Myocyte (in vitro differentiated cells): ENCODE measurements around the gene ZFP57. TPM values are rescaled to one million over a fixed set of nuclear protein-coding genes. Genes with fewer than 3 reads are reported as not detected.
"Not testable (repeated sequence)": the region's sequence is repeated elsewhere in the genome, so short reads cannot be mapped to it uniquely, and the experiment has no call there.

Source experiments
- DNase-seq: peaks from one replicate; pipeline ENCODE4 v3.0.0-alpha.2; 2012; ENCODE audit warnings: low read depth
- total RNA-seq: library from RNA; depleted of rRNA; stranded (reverse); fragments of >200 nt; gene quantifications from 2 replicates; pipeline ENCODE4 v1.2.3, GENCODE V29; 2014

ZFP57 gene
- total RNA-seq, 1 donor from 2014 or later, result not detected

DNA sequence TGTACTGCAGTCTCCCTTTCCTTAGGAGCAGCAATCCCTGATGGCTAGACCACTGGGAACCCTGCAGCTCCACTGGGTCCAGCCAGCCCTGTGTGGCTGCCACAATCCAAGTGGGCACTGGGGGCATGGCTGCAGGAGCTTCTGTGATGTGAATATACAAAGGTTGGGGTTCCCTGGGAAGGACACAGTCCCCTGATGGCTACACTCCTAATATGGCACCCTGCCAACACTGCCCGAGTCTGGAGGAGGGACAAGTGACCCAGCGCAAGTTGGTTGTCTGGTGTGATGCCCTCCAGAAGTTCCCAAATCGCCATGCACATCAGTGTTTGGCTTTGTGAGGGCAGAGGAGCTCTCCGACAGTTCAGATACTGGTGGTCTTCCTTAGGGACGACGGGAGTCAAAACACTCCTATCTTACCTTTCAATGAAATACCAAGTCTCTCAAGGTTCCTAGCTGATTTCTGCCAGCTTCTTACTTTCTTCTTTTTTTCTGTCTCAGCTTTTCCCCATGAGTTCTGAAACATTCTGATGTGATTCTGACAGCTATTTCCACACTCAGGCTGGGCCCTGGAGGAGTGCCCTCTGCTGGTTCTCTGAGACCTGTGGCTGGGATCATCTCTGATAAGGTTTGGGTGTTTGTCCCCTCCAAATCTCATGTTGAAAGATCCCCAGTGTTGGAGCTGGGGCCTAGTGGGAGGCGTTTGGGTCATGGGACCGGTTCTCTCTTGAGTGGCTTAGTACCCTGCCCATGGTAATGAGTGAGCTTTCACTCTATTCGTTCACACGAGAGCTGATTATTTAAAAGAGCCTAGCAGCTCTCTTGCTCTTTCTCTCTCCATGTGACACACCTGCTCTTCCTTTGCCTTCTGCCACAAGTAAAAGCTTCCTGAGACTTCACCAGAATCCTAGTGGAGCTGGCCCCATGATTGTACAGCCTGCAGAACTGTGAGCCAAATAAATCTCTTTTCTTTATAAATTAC, 15.5 kb upstream of the ZFP57 start:
- peak; percentile 13 for DNase-seq

DNA sequence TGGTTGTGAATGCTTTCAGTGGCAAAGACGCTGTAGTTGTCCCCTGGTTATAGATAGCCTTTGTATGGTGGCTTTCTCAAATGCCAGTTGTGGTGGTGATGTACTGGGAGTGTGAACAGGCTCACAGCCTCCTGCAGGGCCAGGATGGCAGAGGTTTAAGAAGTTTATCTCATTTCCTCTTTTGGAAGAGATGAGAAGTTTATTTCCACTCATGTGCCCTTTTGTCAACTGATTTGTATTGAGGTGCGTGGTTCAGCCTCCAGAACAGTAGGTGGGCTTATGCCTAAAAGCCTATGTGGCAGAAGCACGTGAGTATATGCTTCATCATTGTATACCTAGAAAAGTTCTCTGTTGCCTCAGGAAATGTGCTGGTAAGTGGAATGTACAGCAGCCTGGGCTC, 13.7 kb upstream of the ZFP57 start:
- DNase-seq, result no peak

DNA sequence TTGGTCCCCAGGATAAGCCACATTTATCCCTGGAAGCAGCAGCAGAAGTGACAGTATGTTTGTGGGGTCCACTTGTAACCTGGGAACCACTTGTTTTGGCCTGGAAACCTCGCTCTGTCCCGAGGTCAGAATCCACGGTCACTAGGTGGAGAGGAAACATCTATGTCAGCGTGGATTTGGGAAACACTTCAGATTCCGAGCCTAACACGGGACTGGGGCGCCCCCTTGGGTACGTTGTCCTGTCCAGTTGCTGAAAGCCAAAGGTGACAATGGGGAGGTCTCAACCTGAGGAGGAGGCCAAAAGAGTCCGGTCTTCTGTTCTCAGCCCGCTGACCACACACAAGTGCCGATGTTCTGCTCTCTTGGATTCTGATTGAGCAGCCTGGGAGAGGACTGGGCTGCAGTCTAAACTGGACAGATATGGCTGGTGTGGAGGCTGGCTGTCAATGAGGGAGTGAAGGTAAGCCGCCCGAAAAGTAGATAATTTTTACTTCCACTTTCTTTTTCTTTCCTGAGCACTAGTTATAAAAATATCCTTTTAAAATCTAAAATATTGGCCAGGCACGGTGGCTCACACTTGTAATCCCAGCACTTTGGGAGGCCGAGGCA, 4.9 kb upstream of the ZFP57 start:
- no peak for DNase-seq

DNA sequence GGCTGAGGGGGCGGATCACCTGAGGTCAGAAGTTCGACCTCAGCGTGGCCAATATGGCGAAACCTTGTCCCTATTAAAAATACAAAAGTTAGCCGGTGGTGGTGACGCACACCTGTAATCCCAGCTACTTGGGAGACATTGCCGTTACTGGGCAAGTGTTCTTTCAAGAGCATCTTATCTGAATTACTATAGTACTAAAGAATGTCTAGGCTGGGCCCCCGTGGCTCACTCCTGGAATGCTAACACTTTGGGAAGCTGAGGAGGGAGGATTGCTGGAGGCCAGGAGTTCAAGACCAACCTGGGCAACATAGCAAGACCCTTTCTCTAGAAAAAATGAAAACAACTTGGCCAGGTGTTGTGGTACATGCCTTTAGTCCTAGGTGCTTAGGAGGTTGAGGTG, 859 bp upstream of the ZFP57 start:
- DNase-seq, result no peak

DNA sequence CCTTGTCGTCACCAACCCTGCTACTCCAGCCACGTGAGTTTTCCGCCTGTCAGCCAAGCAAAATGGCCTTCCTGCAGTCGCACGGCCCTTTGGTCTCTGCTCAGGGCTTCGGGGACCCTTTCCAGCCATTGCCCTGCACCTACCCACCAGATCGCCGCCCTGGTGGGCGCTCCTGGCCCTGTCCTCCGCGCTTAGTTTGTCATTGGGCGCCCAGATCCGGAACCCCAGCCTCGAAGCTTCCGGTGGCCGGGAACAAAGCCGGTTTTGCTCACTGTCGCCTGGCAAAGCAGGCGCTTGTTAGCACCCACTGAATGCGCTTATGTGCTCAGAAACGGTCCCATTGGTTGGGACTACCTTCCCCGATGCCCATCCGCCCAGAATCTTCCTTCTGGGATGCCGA, 536 bp downstream of the ZFP57 start:
- no peak for DNase-seq

DNA sequence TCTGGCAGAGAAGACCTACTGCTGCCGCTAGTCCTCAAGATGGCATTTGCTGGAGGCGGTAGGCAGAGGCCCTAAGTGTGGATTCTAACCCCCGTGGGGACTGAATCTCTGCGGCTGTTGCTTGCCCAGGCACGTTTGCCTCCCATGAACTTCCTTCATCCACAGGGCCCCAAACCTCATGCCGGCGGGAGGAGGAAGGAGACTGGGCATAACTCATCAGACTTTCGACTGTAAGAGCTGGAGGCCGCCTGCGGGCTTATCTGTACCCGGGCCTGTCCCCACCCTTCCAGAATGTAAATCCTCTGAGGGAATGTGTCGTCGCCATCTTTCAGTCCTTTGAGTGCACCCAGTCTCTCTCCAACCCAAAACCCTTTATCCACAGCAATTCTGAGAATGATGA, 990 bp downstream of the ZFP57 start:
- DNase-seq, result no peak

DNA sequence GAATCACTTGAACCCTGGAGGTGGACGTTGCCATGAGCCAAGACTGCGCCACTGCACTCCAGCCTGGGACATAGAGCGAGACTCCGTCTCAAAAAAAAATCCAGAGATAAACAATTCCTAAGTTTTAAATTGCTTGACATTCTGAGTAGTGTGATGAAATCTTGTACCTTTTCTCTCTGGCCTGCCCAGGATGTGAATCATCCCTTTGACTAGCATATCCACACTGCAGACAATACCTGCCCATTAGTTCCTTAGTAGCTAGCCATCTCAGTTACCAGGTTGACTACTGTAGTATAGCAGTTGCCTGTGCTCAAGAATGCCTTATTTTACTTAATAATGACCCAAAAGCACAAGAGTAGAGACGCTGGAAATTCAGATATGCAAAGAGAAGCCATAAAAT, 2.8 kb downstream of the ZFP57 start:
- DNase-seq, result no peak

DNA sequence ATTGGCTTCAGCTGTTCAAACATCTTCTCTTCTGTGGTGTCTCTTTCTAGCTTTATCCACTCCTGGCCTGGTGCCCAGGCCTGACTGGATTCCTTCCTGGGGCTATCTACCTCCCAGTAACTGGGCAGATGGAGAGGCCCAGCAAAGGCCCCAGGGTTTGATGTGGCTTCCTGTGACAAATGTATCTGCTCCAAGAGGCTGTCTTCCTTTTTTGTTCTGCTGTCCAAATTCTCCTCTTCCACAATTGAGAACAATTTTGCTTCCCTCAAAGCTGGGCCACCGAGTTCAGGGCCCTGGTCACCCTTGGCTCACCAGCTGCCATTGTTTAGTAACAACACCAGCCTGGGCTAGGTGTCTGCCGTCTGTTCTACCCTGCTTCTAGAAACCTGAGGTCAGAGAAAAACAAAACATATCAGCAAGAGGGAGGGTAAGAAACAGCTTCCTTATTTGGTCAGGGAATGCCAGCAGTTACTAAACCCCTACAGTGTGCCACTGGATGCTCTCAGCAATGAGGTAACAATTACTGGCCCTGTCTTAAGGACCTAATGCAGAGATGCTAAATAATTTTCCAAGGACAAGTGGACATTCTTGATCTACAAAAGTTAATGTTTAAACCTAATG, 3.9 kb downstream of the ZFP57 start:
- peak; percentile 29 for DNase-seq

DNA sequence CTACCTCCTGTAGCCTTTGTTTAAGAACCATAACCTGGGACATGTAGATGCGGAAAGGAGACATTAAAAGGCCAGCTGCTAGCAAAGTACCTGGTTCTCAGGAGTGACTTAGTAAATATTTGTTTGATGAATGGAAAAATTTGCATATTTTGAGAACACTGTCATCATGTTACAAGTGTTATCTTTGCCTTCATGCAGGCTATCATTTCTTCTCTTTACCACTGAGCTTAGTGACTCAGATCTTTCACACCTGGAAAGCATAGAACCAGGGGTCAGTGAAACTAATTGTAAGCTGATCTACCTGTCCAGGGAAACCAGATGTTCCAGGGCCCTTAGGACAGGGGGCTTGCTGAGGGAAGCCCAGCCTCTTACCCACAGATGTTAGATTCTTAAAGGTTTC, 5.4 kb downstream of the ZFP57 start:
- no peak for DNase-seq

DNA sequence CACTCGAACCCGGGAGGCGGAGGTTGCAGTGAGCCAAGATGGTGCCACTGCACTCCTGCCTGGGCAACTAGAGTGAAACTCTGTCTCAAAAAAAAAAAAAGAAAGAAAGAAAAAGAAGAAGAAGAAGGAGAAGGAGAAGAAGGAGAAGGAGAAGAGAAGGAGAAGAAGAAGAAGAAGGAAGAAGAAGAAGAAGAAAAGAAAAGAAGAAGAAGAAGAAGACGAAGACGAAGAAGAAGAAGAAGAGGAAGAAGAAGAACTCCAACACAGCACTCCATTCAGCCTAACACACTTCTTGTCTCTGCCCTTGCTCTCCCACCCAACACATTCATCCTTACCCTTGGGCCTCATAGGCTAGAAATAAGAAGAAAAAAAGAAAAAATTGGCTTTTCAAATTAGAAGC, 6.9 kb downstream of the ZFP57 start:
- no peak for DNase-seq

DNA sequence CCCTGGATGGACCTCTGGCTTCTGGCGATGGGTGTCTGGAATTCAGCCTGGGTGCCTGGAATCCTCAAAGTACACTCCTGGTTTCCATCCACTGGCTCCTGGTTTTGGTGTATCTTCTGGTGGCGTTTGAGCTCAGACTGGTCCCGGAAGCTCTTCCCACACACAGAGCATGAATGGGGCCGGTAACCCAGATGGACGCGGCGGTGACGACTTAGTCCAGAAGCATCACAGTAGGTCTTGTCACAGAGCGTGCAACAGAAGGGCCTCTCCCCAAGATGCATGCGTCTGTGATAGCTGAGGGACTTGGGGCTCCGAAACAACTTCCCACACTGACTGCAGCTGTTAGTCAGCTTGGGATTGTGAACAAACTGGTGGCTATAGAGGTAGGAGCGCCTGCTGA, 7.8 kb downstream of the ZFP57 start:
- no peak for DNase-seq

DNA sequence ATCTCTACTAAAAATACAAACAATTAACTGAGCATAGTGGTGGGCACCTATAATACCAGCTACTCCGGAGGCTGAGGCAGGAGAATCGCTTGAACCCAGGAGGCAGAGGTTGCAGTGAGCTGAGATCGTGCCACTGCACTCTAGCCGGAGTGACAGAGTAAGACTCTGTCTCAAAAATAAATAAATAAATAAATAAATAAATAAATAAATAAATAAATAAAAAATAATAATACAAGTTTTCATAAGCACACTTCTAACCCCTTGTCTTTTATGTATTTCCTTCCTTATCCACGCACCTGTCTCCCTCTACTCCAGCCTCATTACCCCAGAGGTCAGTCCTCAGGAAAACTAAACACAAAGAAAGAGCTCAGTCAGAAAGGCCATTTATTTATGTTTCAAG, 8.8 kb downstream of the ZFP57 start:
- not testable (repeated sequence) for DNase-seq

DNA sequence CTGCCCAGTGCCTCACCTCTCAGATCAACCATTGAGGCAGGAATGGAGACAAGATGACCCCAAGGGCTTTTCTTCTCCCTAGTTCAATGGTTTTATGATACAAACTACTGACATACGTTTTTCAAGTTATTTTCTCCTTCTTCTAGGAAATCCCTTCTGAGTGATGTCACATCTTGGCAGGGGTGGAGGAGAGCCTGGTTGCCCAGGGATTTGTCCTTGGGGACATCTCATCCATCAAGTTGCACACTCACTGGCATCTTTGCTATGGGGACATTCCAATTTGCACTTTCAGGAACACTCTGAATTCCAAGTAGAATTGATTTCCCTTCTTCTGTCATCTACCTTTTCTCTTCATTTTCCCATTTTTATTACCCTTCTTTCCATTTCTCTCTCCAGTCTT, 9.9 kb downstream of the ZFP57 start:
- no peak for DNase-seq

DNA sequence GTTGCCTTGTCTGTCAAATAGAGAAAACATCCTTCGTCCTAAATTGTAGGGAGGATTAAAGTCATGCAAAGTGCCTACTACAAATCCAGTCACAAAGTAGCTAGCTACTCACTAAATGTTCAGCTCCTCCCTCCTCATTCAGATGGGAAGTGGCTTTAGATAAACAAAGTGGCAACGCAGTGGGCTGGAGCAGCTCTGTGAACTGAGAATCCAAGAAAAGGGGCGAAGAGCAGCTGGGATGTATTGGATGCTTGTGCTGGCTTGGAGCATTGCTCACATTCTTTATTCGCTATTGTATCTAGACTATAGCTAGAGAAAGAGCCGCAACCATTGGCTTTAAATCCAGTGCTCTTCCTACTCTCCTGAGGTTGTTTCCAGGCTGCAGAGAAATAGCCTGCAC, 13.8 kb downstream of the ZFP57 start:
- DNase-seq, result no peak

DNA sequence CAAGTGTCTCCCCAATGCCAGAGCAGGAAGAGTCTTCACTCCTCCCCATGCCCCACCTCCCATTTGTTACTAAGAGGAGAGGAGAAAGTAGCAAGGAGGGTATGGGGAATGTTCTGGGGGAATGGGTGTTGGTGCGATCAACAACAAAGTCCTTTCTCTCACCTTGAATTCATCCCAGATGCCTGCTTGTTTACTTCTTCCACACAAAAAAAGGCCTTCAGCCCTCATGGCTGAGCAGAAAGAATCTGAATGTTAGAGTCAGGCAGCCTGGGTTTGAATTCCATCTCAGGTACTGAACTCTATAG, 14.2 kb downstream of the ZFP57 start:
- no peak for DNase-seq

DNA sequence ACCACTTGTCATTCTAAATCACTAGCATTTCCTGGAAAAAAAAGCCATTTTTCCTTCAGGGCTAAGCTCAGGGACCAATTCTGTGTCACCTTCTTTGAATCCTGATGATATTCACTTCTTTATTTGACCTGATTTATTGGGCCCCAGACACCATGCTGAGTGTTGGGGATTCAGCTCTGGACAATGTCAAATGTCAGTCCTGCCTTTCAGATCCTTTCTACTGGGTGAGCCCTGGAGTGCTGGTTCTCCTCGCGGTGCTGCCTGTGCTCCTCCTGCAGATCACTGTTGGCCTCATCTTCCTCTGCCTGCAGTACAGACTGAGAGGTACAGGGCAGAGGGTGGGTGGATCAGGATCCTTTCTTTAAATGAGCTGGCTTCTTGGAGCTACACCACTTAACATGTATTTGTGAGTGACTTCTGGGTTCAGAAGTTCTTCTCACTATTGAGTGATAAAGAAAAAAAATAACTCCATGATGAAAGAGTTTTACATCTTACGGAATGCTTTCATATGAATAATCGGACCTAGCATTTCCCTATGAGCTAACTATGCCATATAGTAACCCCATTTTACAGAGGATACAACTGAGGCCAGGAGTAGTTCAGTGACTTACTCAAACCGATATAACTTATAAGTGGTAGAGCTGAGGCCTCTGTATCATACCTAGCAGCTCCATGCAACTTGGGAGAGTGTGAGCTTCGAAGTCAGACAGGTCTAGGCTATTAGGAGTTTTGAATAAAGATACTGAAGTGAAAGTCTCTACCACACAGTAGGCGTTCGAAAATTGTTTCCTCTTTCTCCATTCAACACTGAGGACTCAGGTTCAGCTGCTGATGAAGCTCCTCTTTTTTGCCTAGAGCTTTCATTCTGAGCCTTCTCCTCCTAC, 14.8 kb downstream of the ZFP57 start:
- no peak for DNase-seq

DNA sequence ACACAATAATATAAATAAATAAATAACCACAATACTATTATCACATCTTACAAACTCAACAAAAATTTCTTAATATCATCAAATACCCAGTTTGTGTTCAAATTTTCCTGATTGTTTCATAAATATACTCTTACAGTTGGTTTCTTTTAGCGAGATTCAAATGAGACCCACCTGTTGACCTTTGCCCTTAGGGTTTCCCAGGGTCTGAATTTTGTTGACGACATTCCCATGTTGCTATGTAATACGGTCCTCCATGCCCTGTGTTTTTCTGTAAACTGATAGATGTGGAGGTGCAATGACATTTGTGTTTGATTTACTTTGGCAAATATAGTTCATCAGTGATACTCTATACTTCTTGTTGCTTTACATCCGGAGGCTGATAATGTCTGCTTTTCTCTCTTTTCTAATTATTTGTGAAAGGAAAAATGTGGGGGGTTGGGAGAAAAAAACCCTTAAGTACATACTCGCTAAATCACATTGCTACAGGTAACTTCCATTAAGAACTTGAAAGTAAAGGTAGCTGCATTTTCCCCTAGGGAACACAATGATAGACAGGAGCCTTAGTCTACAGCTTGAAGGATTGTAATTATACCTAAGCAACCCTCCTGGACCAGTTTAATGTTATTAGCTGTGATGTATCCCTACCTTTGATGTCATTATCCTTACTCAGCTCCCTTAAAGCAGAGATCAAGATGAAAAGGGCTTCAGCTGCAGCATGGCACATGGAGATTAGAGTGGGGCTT, 17.5 kb downstream of the ZFP57 start:
- no peak for DNase-seq

DNA sequence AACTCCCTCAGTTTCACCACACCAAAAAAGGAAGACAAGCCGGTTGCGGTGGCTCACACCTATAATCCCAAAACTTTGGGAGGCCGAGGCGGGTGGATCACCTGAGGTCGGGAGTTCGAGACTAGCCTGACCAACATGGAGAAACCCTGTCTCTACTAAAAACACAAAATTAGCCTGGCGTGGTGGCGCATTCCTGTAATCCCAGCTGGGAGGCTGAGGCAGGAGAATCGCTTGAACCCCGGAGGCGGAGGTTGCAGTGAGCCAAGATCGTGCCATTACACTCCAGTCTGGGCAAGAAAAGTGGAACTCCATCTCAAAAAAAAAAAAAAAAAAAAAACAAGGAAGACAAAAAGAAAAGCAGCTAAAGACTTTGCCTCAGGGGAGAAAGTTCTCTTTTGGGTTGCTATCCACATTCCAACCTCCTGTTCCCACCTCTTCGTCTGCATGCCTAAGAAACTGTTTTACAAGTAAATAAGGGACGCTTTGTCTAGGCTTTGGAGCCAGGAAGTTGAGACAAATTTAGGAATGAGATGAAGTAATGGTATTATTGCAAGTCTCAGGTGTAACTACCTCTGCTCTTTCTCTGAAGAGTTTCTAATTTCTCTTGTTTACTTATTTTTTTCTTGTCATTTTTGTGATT, 19.3 kb downstream of the ZFP57 start:
- not testable (repeated sequence) for DNase-seq

DNA sequence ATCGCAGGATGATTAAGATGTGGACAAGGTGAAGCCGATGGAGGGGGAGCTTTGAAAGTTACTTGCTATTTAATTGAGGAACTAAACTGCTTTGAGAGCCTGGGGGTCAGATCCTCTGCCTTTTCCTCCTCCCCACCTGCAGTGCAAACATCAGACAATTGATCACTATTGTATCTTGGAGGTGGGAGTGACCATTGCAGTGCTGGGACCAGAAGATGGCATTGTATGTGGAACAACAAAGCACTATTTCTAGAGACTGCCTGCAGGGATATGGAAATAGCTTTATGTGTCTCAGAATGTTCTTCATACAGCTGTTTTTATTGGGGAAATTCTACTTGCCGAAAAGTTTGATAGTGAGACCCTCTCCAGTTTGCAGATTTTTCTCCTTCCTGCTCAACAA, 19.9 kb downstream of the ZFP57 start:
- no peak for DNase-seq

DNA sequence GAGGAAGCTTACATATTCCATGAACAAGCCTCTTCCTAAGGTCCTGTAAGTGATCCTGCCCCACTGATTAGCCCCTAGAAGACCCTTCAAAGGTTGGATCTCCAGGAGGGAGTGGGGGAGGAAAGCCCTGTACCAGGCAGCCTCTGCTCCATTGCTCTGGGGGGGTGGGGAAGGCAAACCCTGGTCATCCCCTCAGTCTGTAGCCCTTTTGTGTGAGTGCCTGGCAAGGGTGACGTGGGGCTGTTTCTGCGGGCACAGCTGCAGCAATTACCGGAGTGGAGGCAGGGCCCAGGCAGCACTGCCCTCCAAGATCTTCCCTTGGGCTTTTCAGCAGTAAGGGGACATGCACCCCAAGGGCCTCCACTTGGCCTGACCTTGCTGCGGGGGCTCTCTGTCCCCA, 24.2 kb downstream of the ZFP57 start, which contains the start of gene MOG:
MOG (plus strand) TSS at position 295 of the 400 bp plus-strand sequence. CDS start 118 bp downstream, outside the sequence.
- no peak for DNase-seq
